Naive thymus-derived CD4-positive, alpha-beta T cell (primary cell): Measurements from ENCODE around the gene NECAP2. TPM values are rescaled to one million over a fixed set of nuclear protein-coding genes. Genes with fewer than 3 reads are reported as not detected.
"Not testable (repeated sequence)": the region's sequence is repeated elsewhere in the genome, so short reads cannot be mapped to it uniquely, and the experiment has no call there.

Experiments
- ATAC-seq: fragments of 150-1000 bp; cut with Tn5 transposase; 2 replicates; pipeline ENCODE4 v1.10.0; 2021; ENCODE audit warnings: mild to moderate bottlenecking, moderate library complexity
- CTCF ChIA-PET: fragments of 350-600 bp; sonication (Branson Sonifier 250); formaldehyde crosslinking; loops from one replicate; lab custom pipeline; 2021; ENCODE audit warnings: antibody characterized with exemption; lab: Charles Lee
- POLR2A ChIA-PET: fragments of 350-600 bp; sonication (Branson Sonifier 250); formaldehyde crosslinking; loops from one replicate; lab custom pipeline; 2021; ENCODE audit warnings: antibody characterized with exemption, inconsistent platforms; lab: Charles Lee
- DNase-seq, 9 donors: peaks; one replicate each; pipeline versions ENCODE4 v3.0.0 to v3.0.0-alpha.2; 2020 to 2022; ENCODE audit warnings: mixed read lengths in 1 of 9
- H3K27ac ChIP-seq: one replicate; pipeline ENCODE4 v1.7.0; 2013; ENCODE audit warnings: mild to moderate bottlenecking, low read depth, low read length, moderate library complexity
- H3K27me3 ChIP-seq, 2 donors: one replicate each; pipeline ENCODE4 v1.7.0; 2013; ENCODE audit warnings: low read length in 2 of 2, mild to moderate bottlenecking in 2 of 2, moderate library complexity in 2 of 2; ENCODE audit not compliant: control insufficient read depth in 2 of 2, insufficient read depth in 2 of 2
- H3K36me3 ChIP-seq, 3 experiments: 1 replicate in 2 of 3; 2 replicates in 1 of 3; pipeline ENCODE4 v1.7.0; 2013; ENCODE audit warnings: low read length in 3 of 3, mild to moderate bottlenecking in 3 of 3, moderate library complexity in 1 of 3; ENCODE audit not compliant: insufficient read depth in 3 of 3, control insufficient read depth in 2 of 3
- H3K4me1 ChIP-seq, 2 donors: one replicate each; pipeline ENCODE4 v1.7.0; 2013; ENCODE audit warnings: low read length in 2 of 2, mild to moderate bottlenecking in 2 of 2, moderate library complexity in 1 of 2; ENCODE audit not compliant: control insufficient read depth in 2 of 2, insufficient read depth in 2 of 2
- H3K4me3 ChIP-seq: 2 replicates; pipeline ENCODE4 v1.7.0; 2013; ENCODE audit warnings: mild to moderate bottlenecking, low read length
- H3K9me3 ChIP-seq, 3 experiments: 1 replicate in 2 of 3; 2 replicates in 1 of 3; pipeline ENCODE4 v1.7.0; 2013; ENCODE audit warnings: low read length in 3 of 3; ENCODE audit not compliant: control insufficient read depth in 2 of 3
- H3K27ac Mint-ChIP-seq, 9 donors: one replicate each; pipeline ENCODE4 v1.8.0; 2020 to 2022; ENCODE audit warnings: mixed read lengths in 9 of 9, mild to moderate bottlenecking in 8 of 9, moderate library complexity in 5 of 9, inconsistent platforms in 2 of 9
- H3K27me3 Mint-ChIP-seq, 5 donors: one replicate each; pipeline ENCODE4 v1.8.0; 2021 to 2022; ENCODE audit warnings: mixed read lengths in 5 of 5, mild to moderate bottlenecking in 1 of 5
- H3K36me3 Mint-ChIP-seq, 5 donors: one replicate each; pipeline ENCODE4 v1.8.0; 2020 to 2022; ENCODE audit warnings: mixed read lengths in 5 of 5, mild to moderate bottlenecking in 3 of 5, inconsistent platforms in 1 of 5
- H3K4me1 Mint-ChIP-seq, 7 donors: one replicate each; pipeline ENCODE4 v1.8.0; 2020 to 2022; ENCODE audit warnings: mixed read lengths in 7 of 7, mild to moderate bottlenecking in 3 of 7, inconsistent platforms in 1 of 7
- H3K4me3 Mint-ChIP-seq, 10 donors: one replicate each; pipeline ENCODE4 v1.8.0; 2020 to 2022; ENCODE audit warnings: mild to moderate bottlenecking in 10 of 10, mixed read lengths in 10 of 10, moderate library complexity in 6 of 10, inconsistent platforms in 2 of 10
- H3K9me3 Mint-ChIP-seq, 11 donors: one replicate each; pipeline ENCODE4 v1.8.0; 2020 to 2022; ENCODE audit warnings: mixed read lengths in 11 of 11, mild to moderate bottlenecking in 4 of 11, inconsistent platforms in 1 of 11, moderate library complexity in 1 of 11
- intact Hi-C, 2 donors: fragments of 100-400 bp; cut with micrococcal nuclease; formaldehyde crosslinking; loops; one replicate each; pipeline ENCODE4 v1.15.1; 2023
- polyA plus RNA-seq, 2 donors: library from polyadenylated mRNA; unstranded; fragments of 300-500 nt; fragmentation: Illumina TruSeq; gene quantifications; one replicate each; pipeline ENCODE4 v1.2.3, GENCODE V29; 2021
- total RNA-seq, 6 experiments: library from RNA in 5 of 6; stranded (reverse) in 5 of 6; gene quantifications; 1 replicate in 5 of 6; 2 replicates in 1 of 6; pipeline ENCODE4 v1.2.3 and lab custom pipeline; 2021 to 2026

The NECAP2 gene
- total and polyA plus RNA-seq, 7 experiments from 2014 or later: 98.2 to 264 (median 157) TPM

- no peaks in the 10 kb centered on the region for H3K9me3 Mint-ChIP-seq
- DNase-seq (no peak), ATAC-seq (no peak)
- H3K4me1 Mint-ChIP-seq: peaks cover 0 to 6% (median 0%) of the 10 kb centered on the region in 7 donors
- peaks cover 0 to 53% (median 6%) of the 10 kb centered on the region in 3 experiments for H3K36me3 ChIP-seq
- CTCF ChIA-PET: no interaction called here
- H3K9me3 ChIP-seq: no peaks in the 10 kb centered on the region
- no peaks in the 10 kb centered on the region for H3K27me3 ChIP-seq
- H3K4me3 Mint-ChIP-seq: no peak overlapping the region
- H3K27ac ChIP-seq: no peak overlapping the region
- intact Hi-C loops: no loop called here
- no peaks in the 10 kb centered on the region for H3K4me1 ChIP-seq
- no peaks in the 10 kb centered on the region for H3K27me3 Mint-ChIP-seq
- H3K4me3 ChIP-seq: no peak overlapping the region
- POLR2A ChIA-PET: interaction anchor here (0.7 kb wide), 1 partner anchor 12 kb away, joined by 3 read pairs; no protein-coding TSS in a partner anchor
- H3K36me3 Mint-ChIP-seq: peaks cover 0 to 15% (median 6%) of the 10 kb centered on the region in 5 donors
- H3K27ac Mint-ChIP-seq: no peak overlapping the region
Observed at GRCh38 chr1:16484931-16485330, 44.4 kb downstream of the NECAP2 start.

DNA sequence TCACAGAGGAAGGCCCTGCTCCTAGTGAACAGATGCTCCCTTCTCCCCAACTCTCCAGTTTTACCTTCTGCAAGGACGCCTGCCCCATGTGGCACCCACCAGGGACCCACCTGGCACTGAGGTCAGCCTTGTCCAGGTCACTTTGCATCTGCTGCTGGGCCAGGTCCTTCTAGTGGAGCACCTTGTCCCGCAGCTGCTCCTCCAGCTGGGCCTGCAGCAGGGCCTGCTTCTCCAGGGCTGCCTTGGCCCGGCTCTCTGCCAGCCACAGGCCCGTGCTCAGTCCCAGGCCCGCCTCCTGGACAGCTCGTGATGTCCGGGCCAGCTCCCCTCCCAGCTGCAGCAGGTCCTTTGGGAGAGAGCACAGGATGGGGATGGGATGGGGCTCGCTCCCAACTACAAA lies 45.8 kb downstream of the NECAP2 start:
- H3K36me3 Mint-ChIP-seq: peaks cover 0 to 11% (median 0%) of the 10 kb centered on the region in 5 donors
- intact Hi-C loops, H3K27ac Mint-ChIP-seq, H3K9me3 ChIP-seq, H3K4me3 ChIP-seq, H3K4me3 Mint-ChIP-seq, H3K27ac ChIP-seq, H3K27me3 ChIP-seq, DNase-seq, H3K4me1 ChIP-seq, CTCF ChIA-PET, H3K4me1 Mint-ChIP-seq, H3K9me3 Mint-ChIP-seq, ATAC-seq, POLR2A ChIA-PET, H3K27me3 Mint-ChIP-seq: not testable (repeated sequence)
- H3K36me3 ChIP-seq: peaks cover 0 to 47% (median 6%) of the 10 kb centered on the region in 3 experiments

DNA sequence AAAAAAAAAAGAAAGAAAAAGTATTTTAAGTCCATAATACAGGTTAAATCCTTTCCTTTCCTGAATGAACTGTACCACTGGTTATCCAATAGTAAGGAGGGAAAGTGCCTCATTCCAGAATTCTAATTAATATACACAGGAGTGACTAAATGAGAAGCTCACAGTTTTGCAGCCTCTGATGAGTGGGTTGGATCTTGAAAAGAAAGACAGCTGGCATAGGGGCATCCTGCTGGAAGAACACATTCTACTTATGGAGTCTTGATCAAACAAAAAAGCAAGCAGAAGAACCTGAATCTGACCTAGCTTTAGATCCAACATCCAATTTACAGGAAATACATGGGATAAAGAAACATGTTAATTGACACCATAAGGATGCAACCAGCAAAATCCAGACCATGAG lies 46.5 kb downstream of the NECAP2 start:
- H3K4me1 ChIP-seq, H3K27ac ChIP-seq, ATAC-seq, H3K9me3 ChIP-seq, H3K4me3 ChIP-seq, H3K36me3 Mint-ChIP-seq, POLR2A ChIA-PET, H3K4me3 Mint-ChIP-seq, H3K9me3 Mint-ChIP-seq, DNase-seq, H3K4me1 Mint-ChIP-seq, intact Hi-C loops, H3K27me3 ChIP-seq, CTCF ChIA-PET, H3K27ac Mint-ChIP-seq, H3K27me3 Mint-ChIP-seq: not testable (repeated sequence)
- peaks cover 0 to 41% (median 6%) of the 10 kb centered on the region in 3 experiments for H3K36me3 ChIP-seq

DNA sequence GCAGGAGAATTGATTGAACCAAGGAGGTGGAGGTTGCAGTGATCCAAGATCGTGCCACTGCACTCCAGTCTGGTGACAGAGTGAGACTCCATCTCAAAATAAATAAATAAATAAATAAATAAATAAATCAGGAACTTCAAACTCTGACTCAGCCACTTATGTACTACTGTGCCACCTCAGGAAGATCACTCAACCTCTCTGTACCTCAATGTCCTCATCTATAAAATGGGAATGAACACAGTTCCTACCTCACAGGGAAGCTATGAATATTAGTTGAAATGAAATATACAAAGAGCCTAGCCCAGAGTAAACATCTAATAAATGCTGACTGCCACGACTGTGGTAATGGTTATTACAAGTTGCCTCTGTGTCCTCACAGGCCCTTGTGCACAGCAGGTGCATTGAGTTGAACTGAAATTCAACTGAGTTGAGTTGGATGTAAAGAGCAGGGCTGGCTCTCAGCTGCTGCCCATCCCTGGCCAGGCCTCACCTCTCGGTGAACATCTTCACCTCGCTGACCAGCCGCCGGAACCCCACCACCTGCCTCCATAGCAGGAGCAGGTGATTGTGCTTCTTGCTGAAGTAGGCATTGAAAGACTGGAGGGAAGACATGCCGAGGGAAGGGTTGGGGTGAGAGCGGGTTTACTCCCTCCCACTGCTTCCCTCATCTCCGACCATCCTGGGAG lies 48.8 kb downstream of the NECAP2 start:
- POLR2A ChIA-PET: interaction anchor here (0.5 to 1.6 kb wide), 2 partner anchors 9 to 118 kb away, joined by 4 to 6 read pairs; no protein-coding TSS in a partner anchor
- H3K9me3 Mint-ChIP-seq, intact Hi-C loops, ATAC-seq, H3K36me3 Mint-ChIP-seq, DNase-seq, H3K27ac ChIP-seq, CTCF ChIA-PET, H3K27ac Mint-ChIP-seq, H3K4me1 ChIP-seq, H3K27me3 ChIP-seq, H3K9me3 ChIP-seq, H3K27me3 Mint-ChIP-seq, H3K4me3 Mint-ChIP-seq, H3K4me3 ChIP-seq: not testable (repeated sequence)
- H3K4me1 Mint-ChIP-seq: peaks cover 0 to 12% (median 2%) of the 10 kb centered on the region in 7 donors
- peaks cover 0 to 30% (median 6%) of the 10 kb centered on the region in 3 experiments for H3K36me3 ChIP-seq

- DNase-seq (no peak), ATAC-seq (no peak)
- CTCF ChIA-PET: no interaction called here
- Mint-ChIP-seq H3K27me3 (no peaks in the 10 kb centered on the region), H3K36me3 (peaks cover 0 to 5% (median 0%) of the 10 kb centered on the region in 5 donors), H3K9me3 (no peaks in the 10 kb centered on the region), H3K27ac (no peak overlapping the region), H3K4me1 (peaks cover 0 to 12% (median 2%) of the 10 kb centered on the region in 7 donors), H3K4me3 (peak overlapping the region in 1 of 10 donors; percentile 68)
- H3K9me3 ChIP-seq: no peaks in the 10 kb centered on the region
- H3K27ac ChIP-seq: no peak overlapping the region
- peaks cover 0 to 15% (median 0%) of the 10 kb centered on the region in 3 experiments for H3K36me3 ChIP-seq
- POLR2A ChIA-PET: no interaction called here
- no peaks in the 10 kb centered on the region for H3K4me1 ChIP-seq
- intact Hi-C loops: loop anchor here in 1 of 2 donors (10.0 kb wide), 1 partner anchor 966 kb away; the partner anchor contains the start of genes CASP9 and DNAJC16
- H3K27me3 ChIP-seq: no peaks in the 10 kb centered on the region
- no peak overlapping the region for H3K4me3 ChIP-seq
Observed at GRCh38 chr1:16491056-16491675, 50.6 kb downstream of the NECAP2 start.

GRCh38 chr1:16492937-16493336 lies 52.4 kb downstream of the NECAP2 start:
- DNase-seq, ATAC-seq, H3K4me1 ChIP-seq, H3K9me3 ChIP-seq, H3K36me3 Mint-ChIP-seq, H3K27me3 ChIP-seq, POLR2A ChIA-PET, CTCF ChIA-PET, H3K27ac ChIP-seq, H3K9me3 Mint-ChIP-seq, H3K4me3 ChIP-seq, H3K27me3 Mint-ChIP-seq: not testable (repeated sequence)
- peak overlapping the region in 1 of 9 donors; percentile 65 for H3K27ac Mint-ChIP-seq
- H3K36me3 ChIP-seq: peaks cover 0 to 12% (median 0%) of the 10 kb centered on the region in 3 experiments
- intact Hi-C loops: loop anchor here in 1 of 2 donors (10.0 kb wide), 1 partner anchor 968 kb away; the partner anchor contains the start of genes CASP9 and DNAJC16
- H3K4me3 Mint-ChIP-seq: peak overlapping the region in 1 of 10 donors; percentile 20
- H3K4me1 Mint-ChIP-seq: peaks cover 0 to 19% (median 12%) of the 10 kb centered on the region in 7 donors
